Thoracic aorta (tissue), 2 donors: ENCODE data around the gene MYLK. TPM values are rescaled to one million over a fixed set of nuclear protein-coding genes. Genes with fewer than 3 reads are reported as not detected.

ENCODE experiments used
- ATAC-seq: fragments of 150-250 bp; one replicate; pipeline ENCODE4 v1.8.0; 2017; ENCODE audit warnings: low read depth; ENCODE audit not compliant: insufficient number of reproducible peaks, low FRiP score
- DNase-seq: peaks from one replicate; pipeline ENCODE4 v3.0.0-alpha.2; 2020; ENCODE audit warnings: low spot score
- H3K27ac ChIP-seq, 2 donors: fragments of 200-600 bp; sonication (generic); 1 replicate in 1 of 2; 2 replicates in 1 of 2; pipeline ENCODE4 v1.5.1; 2016; ENCODE audit warnings: mild to moderate bottlenecking in 2 of 2, moderate library complexity in 2 of 2
- H3K27me3 ChIP-seq: fragments of 200-600 bp; sonication (generic); replicated peaks from 2 replicates; pipeline ENCODE4 v1.6.0; 2016; ENCODE audit warnings: mild to moderate bottlenecking; ENCODE audit not compliant: insufficient read depth
- H3K36me3 ChIP-seq: fragments of 200-600 bp; sonication (generic); one replicate; pipeline ENCODE4 v1.5.1; 2016
- H3K4me1 ChIP-seq, 2 donors: fragments of 200-600 bp; sonication (generic); 1 replicate in 1 of 2; 2 replicates in 1 of 2; pipeline versions ENCODE4 v1.5.1 to v1.6.0; 2016; ENCODE audit warnings: low read depth in 2 of 2, mild to moderate bottlenecking in 1 of 2; ENCODE audit not compliant: control insufficient read depth in 1 of 2
- H3K4me3 ChIP-seq: fragments of 200-600 bp; sonication (generic); 2 replicates; pipeline ENCODE4 v1.5.1; 2016; ENCODE audit warnings: mild to moderate bottlenecking
- H3K9me3 ChIP-seq: fragments of 200-600 bp; sonication (generic); 2 replicates; pipeline ENCODE4 v1.5.1; 2016
- total RNA-seq, 2 donors: library from RNA; depleted of rRNA; stranded (reverse); fragments of >200 nt; gene quantifications; one replicate each; pipeline versions ENCODE4 v1.1.0 to v1.2.3, GENCODE V29; 2016
- TF ChIP-seq, protein P1 (sequence below): fragments of 200-600 bp; sonication (generic); IDR thresholded peaks from one replicate; pipeline ENCODE4 v1.5.1; 2019; ENCODE audit warnings: antibody characterized with exemption

The MYLK gene
- total RNA-seq, 2 donors from 2014 or later = 483 to 563 TPM

GRCh38 chr3:123871946-123872345 is 12.2 kb downstream of the MYLK start:
- peaks cover 5 to 53% of the 10 kb centered on the region in 2 donors for H3K4me1 ChIP-seq
- H3K36me3 ChIP-seq = no peaks in the 10 kb centered on the region
- no peaks in the 10 kb centered on the region for H3K9me3 ChIP-seq
- no peaks in the 10 kb centered on the region for H3K27me3 ChIP-seq
- TF ChIP-seq, protein P1, sequence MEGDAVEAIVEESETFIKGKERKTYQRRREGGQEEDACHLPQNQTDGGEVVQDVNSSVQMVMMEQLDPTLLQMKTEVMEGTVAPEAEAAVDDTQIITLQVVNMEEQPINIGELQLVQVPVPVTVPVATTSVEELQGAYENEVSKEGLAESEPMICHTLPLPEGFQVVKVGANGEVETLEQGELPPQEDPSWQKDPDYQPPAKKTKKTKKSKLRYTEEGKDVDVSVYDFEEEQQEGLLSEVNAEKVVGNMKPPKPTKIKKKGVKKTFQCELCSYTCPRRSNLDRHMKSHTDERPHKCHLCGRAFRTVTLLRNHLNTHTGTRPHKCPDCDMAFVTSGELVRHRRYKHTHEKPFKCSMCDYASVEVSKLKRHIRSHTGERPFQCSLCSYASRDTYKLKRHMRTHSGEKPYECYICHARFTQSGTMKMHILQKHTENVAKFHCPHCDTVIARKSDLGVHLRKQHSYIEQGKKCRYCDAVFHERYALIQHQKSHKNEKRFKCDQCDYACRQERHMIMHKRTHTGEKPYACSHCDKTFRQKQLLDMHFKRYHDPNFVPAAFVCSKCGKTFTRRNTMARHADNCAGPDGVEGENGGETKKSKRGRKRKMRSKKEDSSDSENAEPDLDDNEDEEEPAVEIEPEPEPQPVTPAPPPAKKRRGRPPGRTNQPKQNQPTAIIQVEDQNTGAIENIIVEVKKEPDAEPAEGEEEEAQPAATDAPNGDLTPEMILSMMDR = no peak
- ATAC-seq = no peak
- peak overlapping the region in 1 of 2 donors; percentile 51 for H3K27ac ChIP-seq
- DNase-seq = no peak
- no peak overlapping the region for H3K4me3 ChIP-seq

GRCh38 chr3:123870033-123870432 is 14.1 kb downstream of the MYLK start:
- DNase-seq (no peak), ATAC-seq (peak; percentile 66)
- Histone ChIP-seq H3K27me3 (no peaks in the 10 kb centered on the region), H3K4me3 (no peak overlapping the region), H3K4me1 (peaks cover 5 to 43% of the 10 kb centered on the region in 2 donors), H3K36me3 (no peaks in the 10 kb centered on the region), H3K27ac (peak overlapping the region; percentile 80 to 81), H3K9me3 (no peaks in the 10 kb centered on the region)
- TF ChIP-seq, protein P1 = no peak

DNA sequence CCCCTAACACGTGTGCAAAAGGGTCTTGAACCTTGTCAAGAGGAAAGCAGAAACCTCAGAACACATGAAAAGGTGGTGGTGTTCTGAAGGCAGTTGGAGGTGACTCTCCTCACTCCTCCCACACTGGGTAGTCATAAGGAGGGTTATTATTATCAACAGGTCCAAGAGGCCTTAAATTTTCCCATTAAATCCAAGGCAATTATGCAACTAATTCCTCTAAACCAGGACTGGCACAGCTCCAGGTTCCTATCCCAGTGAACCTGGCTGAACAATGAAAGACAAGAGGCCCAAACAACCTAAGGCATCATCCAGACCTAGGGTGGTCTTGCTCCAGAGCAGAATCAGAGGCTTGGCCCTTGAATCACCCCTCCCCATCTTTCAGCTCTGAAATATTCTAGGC is 15.0 kb downstream of the MYLK start:
- Histone ChIP-seq H3K4me3 (no peak overlapping the region), H3K4me1 (peaks cover 5 to 43% of the 10 kb centered on the region in 2 donors), H3K36me3 (no peaks in the 10 kb centered on the region), H3K27me3 (no peaks in the 10 kb centered on the region), H3K9me3 (no peaks in the 10 kb centered on the region), H3K27ac (peak overlapping the region; percentile 80 to 81)
- TF ChIP-seq, protein P1 = no peak
- ATAC-seq (peak; percentile 10), DNase-seq (no peak)

GRCh38 chr3:123864706-123865105 is 19.4 kb downstream of the MYLK start:
- Histone ChIP-seq H3K4me1 (peaks cover 16 to 58% of the 10 kb centered on the region in 2 donors), H3K27me3 (no peaks in the 10 kb centered on the region), H3K27ac (no peak overlapping the region), H3K9me3 (no peaks in the 10 kb centered on the region), H3K4me3 (no peak overlapping the region), H3K36me3 (no peaks in the 10 kb centered on the region)
- ATAC-seq (no peak), DNase-seq (no peak)
- TF ChIP-seq, protein P1 = no peak

DNA sequence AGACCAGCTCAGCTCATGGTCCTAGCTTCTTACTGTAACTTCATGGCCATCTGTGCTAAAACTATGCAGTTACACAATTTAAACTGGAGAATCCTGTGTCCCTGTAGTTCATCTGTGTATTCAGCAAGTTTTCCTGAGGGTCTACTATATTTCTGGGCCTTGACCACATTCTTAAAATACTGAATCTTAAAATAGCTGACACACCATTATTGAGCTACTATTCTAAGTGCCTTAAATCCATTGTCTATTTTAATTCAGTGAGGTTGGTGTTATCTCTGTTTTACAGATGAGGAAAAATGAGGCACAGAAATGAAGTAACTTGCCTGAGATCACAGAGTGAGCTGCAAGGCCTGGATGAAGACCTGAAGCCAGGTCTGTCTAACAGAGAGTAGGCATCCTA is 22.0 kb downstream of the MYLK start:
- no peaks in the 10 kb centered on the region for H3K9me3 ChIP-seq
- peaks cover 13 to 53% of the 10 kb centered on the region in 2 donors for H3K4me1 ChIP-seq
- no peak overlapping the region for H3K4me3 ChIP-seq
- ATAC-seq (no peak), DNase-seq (no peak)
- H3K27me3 ChIP-seq = no peaks in the 10 kb centered on the region
- no peaks in the 10 kb centered on the region for H3K36me3 ChIP-seq
- H3K27ac ChIP-seq = peak overlapping the region; percentile 73 to 77
- TF ChIP-seq, protein P1 = no peak
